ENCODE measurements around the gene GP1BA. TPM values are rescaled to one million over a fixed set of nuclear protein-coding genes. Genes with fewer than 3 reads are reported as not detected.
A peak's percentile ranks its signal among the peaks of the same experiment; 100 is the strongest.

GP1BA gene
- total and polyA plus RNA-seq, 2 experiments from 2014 or later = 0.24 TPM; not detected in 1

DNA sequence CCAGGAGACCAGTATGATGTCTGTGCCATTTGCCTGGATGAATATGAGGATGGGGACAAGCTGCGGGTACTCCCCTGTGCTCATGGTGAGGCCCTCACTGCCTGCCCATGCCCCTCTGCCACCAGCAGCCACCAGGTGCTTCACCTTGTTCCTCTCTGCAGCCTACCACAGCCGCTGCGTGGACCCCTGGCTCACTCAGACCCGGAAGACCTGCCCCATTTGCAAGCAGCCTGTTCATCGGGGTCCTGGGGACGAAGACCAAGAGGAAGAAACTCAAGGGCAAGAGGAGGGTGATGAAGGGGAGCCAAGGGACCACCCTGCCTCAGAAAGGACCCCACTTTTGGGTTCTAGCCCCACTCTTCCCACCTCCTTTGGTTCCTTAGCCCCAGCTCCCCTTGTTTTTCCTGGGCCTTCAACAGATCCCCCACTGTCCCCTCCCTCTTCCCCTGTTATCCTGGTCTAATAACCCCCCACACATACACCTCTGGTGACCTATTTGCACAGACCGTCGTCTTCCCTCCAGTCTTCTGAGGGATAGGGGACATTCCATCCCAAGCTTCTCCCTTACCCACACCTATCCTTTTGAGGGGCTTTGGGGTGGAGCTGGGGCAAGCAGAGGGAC is 12.6 kb downstream of the GP1BA start:
- Histone ChIP-seq H3K9me2 (ENCODE audit: insufficient read depth) (no peaks in the 10 kb centered on the region), H3K4me1 (ENCODE audit: insufficient read depth) (peaks cover 34% of the 10 kb centered on the region), H3K36me3 (ENCODE audit: insufficient read depth) (peaks cover 21% of the 10 kb centered on the region), H3K4me3 (peak overlapping the region; percentile 96; the same call in 1 of the 2 replicates), H3F3A (replicated peaks; ENCODE audit: low read depth) (peaks cover 58% of the 10 kb centered on the region), H3K4me2 (peak overlapping the region; percentile 96), H3K79me2 (replicated peaks; ENCODE audit: insufficient read depth) (peaks cover 58% of the 10 kb centered on the region), H3K27ac (ENCODE audit: low read depth) (peak overlapping the region; percentile 100), H4K20me1 (replicated peaks; ENCODE audit: insufficient read depth) (peaks cover 34% of the 10 kb centered on the region), H3K27me3 (ENCODE audit: insufficient read depth) (no peaks in the 10 kb centered on the region), H2AFZ (no peak overlapping the region)
- H3K9me3 Mint-ChIP-seq = no peaks in the 10 kb centered on the region; the same call in 2 of the 3 replicates
- H3K4me3 Mint-ChIP-seq = peak overlapping the region; percentile 92; the same call in 2 of the 3 replicates
- DNase-seq (ENCODE audit: low spot score) (peak; percentile 23), ATAC-seq (no peak)
- H3K4me1 Mint-ChIP-seq = peaks cover 38% of the 10 kb centered on the region
- peak overlapping the region; percentile 92 for H3K27ac Mint-ChIP-seq
- peaks cover 36% of the 10 kb centered on the region for H3K27me3 Mint-ChIP-seq (ENCODE audit: insufficient read depth, low read depth, poor library complexity)
- TF ChIP-seq JUNB (IDR thresholded peaks at IDR 0.05; ENCODE audit: unreplicated experiment) (no peak), EZH2 (IDR thresholded peaks at IDR 0.05; ENCODE audit: low read depth, unreplicated experiment) (no peak), NANOG (IDR thresholded peaks at IDR 0.05; ENCODE audit: borderline replicate concordance) (no peak), EZH2phosphoT487 (IDR thresholded peaks at IDR 0.05; ENCODE audit: unreplicated experiment) (no peak), CREB1 (CRISPR knock-in tag; IDR thresholded peaks at IDR 0.05; ENCODE audit: low read depth) (no peak), ZNF331 (CRISPR knock-in tag; IDR thresholded peaks at IDR 0.05; ENCODE audit: low read depth) (no peak), POLR2AphosphoS5 (IDR thresholded peaks at IDR 0.05; ENCODE audit: low read depth) (no peak; the same call in 1 of the 2 replicates), ZNF114 (CRISPR knock-in tag; IDR thresholded peaks at IDR 0.05) (no peak), STAT1 (IDR thresholded peaks at IDR 0.05; ENCODE audit: unreplicated experiment) (no peak)
- TF ChIP-seq, protein P1, sequence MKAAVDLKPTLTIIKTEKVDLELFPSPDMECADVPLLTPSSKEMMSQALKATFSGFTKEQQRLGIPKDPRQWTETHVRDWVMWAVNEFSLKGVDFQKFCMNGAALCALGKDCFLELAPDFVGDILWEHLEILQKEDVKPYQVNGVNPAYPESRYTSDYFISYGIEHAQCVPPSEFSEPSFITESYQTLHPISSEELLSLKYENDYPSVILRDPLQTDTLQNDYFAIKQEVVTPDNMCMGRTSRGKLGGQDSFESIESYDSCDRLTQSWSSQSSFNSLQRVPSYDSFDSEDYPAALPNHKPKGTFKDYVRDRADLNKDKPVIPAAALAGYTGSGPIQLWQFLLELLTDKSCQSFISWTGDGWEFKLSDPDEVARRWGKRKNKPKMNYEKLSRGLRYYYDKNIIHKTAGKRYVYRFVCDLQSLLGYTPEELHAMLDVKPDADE (IDR thresholded peaks at IDR 0.05) = no peak
- TF ChIP-seq, protein P2, sequence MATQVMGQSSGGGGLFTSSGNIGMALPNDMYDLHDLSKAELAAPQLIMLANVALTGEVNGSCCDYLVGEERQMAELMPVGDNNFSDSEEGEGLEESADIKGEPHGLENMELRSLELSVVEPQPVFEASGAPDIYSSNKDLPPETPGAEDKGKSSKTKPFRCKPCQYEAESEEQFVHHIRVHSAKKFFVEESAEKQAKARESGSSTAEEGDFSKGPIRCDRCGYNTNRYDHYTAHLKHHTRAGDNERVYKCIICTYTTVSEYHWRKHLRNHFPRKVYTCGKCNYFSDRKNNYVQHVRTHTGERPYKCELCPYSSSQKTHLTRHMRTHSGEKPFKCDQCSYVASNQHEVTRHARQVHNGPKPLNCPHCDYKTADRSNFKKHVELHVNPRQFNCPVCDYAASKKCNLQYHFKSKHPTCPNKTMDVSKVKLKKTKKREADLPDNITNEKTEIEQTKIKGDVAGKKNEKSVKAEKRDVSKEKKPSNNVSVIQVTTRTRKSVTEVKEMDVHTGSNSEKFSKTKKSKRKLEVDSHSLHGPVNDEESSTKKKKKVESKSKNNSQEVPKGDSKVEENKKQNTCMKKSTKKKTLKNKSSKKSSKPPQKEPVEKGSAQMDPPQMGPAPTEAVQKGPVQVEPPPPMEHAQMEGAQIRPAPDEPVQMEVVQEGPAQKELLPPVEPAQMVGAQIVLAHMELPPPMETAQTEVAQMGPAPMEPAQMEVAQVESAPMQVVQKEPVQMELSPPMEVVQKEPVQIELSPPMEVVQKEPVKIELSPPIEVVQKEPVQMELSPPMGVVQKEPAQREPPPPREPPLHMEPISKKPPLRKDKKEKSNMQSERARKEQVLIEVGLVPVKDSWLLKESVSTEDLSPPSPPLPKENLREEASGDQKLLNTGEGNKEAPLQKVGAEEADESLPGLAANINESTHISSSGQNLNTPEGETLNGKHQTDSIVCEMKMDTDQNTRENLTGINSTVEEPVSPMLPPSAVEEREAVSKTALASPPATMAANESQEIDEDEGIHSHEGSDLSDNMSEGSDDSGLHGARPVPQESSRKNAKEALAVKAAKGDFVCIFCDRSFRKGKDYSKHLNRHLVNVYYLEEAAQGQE (IDR thresholded peaks at IDR 0.05; ENCODE audit: unreplicated experiment) = no peak
- TF ChIP-seq, protein P3, sequence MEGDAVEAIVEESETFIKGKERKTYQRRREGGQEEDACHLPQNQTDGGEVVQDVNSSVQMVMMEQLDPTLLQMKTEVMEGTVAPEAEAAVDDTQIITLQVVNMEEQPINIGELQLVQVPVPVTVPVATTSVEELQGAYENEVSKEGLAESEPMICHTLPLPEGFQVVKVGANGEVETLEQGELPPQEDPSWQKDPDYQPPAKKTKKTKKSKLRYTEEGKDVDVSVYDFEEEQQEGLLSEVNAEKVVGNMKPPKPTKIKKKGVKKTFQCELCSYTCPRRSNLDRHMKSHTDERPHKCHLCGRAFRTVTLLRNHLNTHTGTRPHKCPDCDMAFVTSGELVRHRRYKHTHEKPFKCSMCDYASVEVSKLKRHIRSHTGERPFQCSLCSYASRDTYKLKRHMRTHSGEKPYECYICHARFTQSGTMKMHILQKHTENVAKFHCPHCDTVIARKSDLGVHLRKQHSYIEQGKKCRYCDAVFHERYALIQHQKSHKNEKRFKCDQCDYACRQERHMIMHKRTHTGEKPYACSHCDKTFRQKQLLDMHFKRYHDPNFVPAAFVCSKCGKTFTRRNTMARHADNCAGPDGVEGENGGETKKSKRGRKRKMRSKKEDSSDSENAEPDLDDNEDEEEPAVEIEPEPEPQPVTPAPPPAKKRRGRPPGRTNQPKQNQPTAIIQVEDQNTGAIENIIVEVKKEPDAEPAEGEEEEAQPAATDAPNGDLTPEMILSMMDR (conservative IDR thresholded peaks at IDR 0.05; ENCODE audit: low read depth in 2 of 2) = no peak
- TF ChIP-seq, protein P4, sequence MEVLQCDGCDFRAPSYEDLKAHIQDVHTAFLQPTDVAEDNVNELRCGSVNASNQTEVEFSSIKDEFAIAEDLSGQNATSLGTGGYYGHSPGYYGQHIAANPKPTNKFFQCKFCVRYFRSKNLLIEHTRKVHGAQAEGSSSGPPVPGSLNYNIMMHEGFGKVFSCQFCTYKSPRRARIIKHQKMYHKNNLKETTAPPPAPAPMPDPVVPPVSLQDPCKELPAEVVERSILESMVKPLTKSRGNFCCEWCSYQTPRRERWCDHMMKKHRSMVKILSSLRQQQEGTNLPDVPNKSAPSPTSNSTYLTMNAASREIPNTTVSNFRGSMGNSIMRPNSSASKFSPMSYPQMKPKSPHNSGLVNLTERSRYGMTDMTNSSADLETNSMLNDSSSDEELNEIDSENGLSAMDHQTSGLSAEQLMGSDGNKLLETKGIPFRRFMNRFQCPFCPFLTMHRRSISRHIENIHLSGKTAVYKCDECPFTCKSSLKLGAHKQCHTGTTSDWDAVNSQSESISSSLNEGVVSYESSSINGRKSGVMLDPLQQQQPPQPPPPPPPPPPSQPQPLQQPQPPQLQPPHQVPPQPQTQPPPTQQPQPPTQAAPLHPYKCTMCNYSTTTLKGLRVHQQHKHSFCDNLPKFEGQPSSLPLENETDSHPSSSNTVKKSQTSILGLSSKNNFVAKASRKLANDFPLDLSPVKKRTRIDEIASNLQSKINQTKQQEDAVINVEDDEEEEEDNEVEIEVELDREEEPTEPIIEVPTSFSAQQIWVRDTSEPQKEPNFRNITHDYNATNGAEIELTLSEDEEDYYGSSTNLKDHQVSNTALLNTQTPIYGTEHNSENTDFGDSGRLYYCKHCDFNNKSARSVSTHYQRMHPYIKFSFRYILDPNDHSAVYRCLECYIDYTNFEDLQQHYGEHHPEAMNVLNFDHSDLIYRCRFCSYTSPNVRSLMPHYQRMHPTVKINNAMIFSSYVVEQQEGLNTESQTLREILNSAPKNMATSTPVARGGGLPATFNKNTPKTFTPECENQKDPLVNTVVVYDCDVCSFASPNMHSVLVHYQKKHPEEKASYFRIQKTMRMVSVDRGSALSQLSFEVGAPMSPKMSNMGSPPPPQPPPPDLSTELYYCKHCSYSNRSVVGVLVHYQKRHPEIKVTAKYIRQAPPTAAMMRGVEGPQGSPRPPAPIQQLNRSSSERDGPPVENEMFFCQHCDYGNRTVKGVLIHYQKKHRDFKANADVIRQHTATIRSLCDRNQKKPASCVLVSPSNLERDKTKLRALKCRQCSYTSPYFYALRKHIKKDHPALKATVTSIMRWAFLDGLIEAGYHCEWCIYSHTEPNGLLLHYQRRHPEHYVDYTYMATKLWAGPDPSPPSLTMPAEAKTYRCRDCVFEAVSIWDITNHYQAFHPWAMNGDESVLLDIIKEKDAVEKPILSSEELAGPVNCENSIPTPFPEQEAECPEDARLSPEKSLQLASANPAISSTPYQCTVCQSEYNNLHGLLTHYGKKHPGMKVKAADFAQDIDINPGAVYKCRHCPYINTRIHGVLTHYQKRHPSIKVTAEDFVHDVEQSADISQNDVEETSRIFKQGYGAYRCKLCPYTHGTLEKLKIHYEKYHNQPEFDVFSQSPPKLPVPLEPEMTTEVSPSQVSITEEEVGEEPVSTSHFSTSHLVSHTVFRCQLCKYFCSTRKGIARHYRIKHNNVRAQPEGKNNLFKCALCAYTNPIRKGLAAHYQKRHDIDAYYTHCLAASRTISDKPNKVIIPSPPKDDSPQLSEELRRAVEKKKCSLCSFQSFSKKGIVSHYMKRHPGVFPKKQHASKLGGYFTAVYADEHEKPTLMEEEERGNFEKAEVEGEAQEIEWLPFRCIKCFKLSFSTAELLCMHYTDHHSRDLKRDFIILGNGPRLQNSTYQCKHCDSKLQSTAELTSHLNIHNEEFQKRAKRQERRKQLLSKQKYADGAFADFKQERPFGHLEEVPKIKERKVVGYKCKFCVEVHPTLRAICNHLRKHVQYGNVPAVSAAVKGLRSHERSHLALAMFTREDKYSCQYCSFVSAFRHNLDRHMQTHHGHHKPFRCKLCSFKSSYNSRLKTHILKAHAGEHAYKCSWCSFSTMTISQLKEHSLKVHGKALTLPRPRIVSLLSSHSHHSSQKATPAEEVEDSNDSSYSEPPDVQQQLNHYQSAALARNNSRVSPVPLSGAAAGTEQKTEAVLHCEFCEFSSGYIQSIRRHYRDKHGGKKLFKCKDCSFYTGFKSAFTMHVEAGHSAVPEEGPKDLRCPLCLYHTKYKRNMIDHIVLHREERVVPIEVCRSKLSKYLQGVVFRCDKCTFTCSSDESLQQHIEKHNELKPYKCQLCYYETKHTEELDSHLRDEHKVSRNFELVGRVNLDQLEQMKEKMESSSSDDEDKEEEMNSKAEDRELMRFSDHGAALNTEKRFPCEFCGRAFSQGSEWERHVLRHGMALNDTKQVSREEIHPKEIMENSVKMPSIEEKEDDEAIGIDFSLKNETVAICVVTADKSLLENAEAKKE (CRISPR knock-in tag; IDR thresholded peaks at IDR 0.05) = no peak
- H3K36me3 Mint-ChIP-seq (ENCODE audit: low read depth) = peaks cover 74% of the 10 kb centered on the region
